Keratinocyte (primary cell): ENCODE results near the gene TRIM65. TPM values are rescaled to one million over a fixed set of nuclear protein-coding genes. Genes with fewer than 3 reads are reported as not detected.

ENCODE experiments used
- DNase-seq: peaks from one replicate; pipeline ENCODE4 v3.0.0-alpha.2; 2011; ENCODE audit warnings: low read depth, missing footprints, low spot score
- FAIRE-seq: peaks from 2 replicates; lab custom pipeline; 2011; peaks lifted over from hg19 to GRCh38; lab: Jason Lieb, UNC
- H2AFZ ChIP-seq: 2 replicates; pipeline ENCODE4 v1.6.0; 2012; ENCODE audit warnings: low read length, control low read depth, inconsistent platforms; ENCODE audit not compliant: control insufficient read depth
- H3K27ac ChIP-seq: 2 replicates; pipeline ENCODE4 v1.5.1; 2011; ENCODE audit warnings: low read length; ENCODE audit not compliant: control insufficient read depth, insufficient read depth
- H3K27me3 ChIP-seq: 3 replicates; pipeline ENCODE4 v1.6.0; 2011; ENCODE audit warnings: low read length; ENCODE audit not compliant: control insufficient read depth, insufficient read depth; ENCODE audit errors: extremely low read depth
- H3K36me3 ChIP-seq, 2 experiments: 2 replicates in 1 of 2; 3 replicates in 1 of 2; pipeline ENCODE4 v1.5.1; 2011; ENCODE audit warnings: low read length in 2 of 2, mild to moderate bottlenecking in 1 of 2; ENCODE audit not compliant: control insufficient read depth in 2 of 2, insufficient read depth in 2 of 2; ENCODE audit errors: extremely low read depth in 1 of 2
- H3K4me1 ChIP-seq: 3 replicates; pipeline ENCODE4 v1.5.1; 2011; ENCODE audit warnings: low read length; ENCODE audit not compliant: control insufficient read depth, insufficient read depth; ENCODE audit errors: extremely low read depth
- H3K4me2 ChIP-seq: 3 replicates; pipeline ENCODE4 v1.6.0; 2011; ENCODE audit warnings: low read depth, low read length; ENCODE audit not compliant: control insufficient read depth, insufficient read depth; ENCODE audit errors: extremely low read depth
- H3K4me3 ChIP-seq, 3 experiments: fragments of 200-600 bp in 1 of 3; sonication (generic) in 1 of 3; 2 replicates in 2 of 3; 3 replicates in 1 of 3; pipeline ENCODE4 v1.5.1; 2011 to 2016; ENCODE audit warnings: low read length in 3 of 3, mild to moderate bottlenecking in 3 of 3, control low read depth in 2 of 3, inconsistent platforms in 1 of 3, low read depth in 1 of 3, mixed read lengths in 1 of 3, mixed run types in 1 of 3, moderate library complexity in 1 of 3; ENCODE audit not compliant: control insufficient read depth in 2 of 3, insufficient read depth in 2 of 3; ENCODE audit errors: extremely low read depth in 1 of 3
- H3K79me2 ChIP-seq: 2 replicates; pipeline ENCODE4 v1.6.0; 2012; ENCODE audit warnings: low read length; ENCODE audit not compliant: control insufficient read depth, insufficient read depth
- H3K9ac ChIP-seq: 3 replicates; pipeline ENCODE4 v1.6.0; 2011; ENCODE audit warnings: low read length; ENCODE audit not compliant: control insufficient read depth, insufficient read depth; ENCODE audit errors: extremely low read depth
- H3K9me1 ChIP-seq: 3 replicates; pipeline ENCODE4 v1.6.0; 2011; ENCODE audit warnings: low read length; ENCODE audit not compliant: control insufficient read depth, insufficient read depth; ENCODE audit errors: extremely low read depth
- H3K9me3 ChIP-seq: 2 replicates; pipeline ENCODE4 v1.5.1; 2012; ENCODE audit warnings: low read depth, low read length; ENCODE audit not compliant: control insufficient read depth
- H4K20me1 ChIP-seq: 3 replicates; pipeline ENCODE4 v1.6.0; 2011; ENCODE audit warnings: low read length; ENCODE audit not compliant: control insufficient read depth, insufficient read depth; ENCODE audit errors: extremely low read depth
- CTCF ChIP-seq, 3 experiments: IDR thresholded peaks in 1 of 3; conservative IDR thresholded peaks in 1 of 3; optimal IDR thresholded peaks in 1 of 3; 2 replicates in 2 of 3; 3 replicates in 1 of 3; pipeline versions ENCODE3 to v1.5.1; 2011; ENCODE audit warnings: low read length in 3 of 3, mild to moderate bottlenecking in 3 of 3, moderate library complexity in 2 of 3, control low read depth in 1 of 3, inconsistent platforms in 1 of 3; ENCODE audit not compliant: insufficient read depth in 2 of 3; ENCODE audit errors: extremely low read depth in 1 of 3
- EZH2 ChIP-seq: IDR thresholded peaks from one replicate; pipeline ENCODE4 v1.6.1; 2012; ENCODE audit warnings: inconsistent platforms, mild to moderate bottlenecking, low read length, moderate library complexity
- dilution Hi-C: fragments of 300-500 bp; cut with MboI; formaldehyde crosslinking; loops from one replicate; pipeline ENCODE4 v1.7.0; 2020; ENCODE audit warnings: low sequenced_read_pairs; ENCODE audit not compliant: extremely low pct_ligation_motif_present
- polyA plus RNA-seq, 5 experiments: library from polyadenylated mRNA; depleted of rRNA in 3 of 5; stranded (reverse) in 3 of 5; stranded (forward) in 1 of 5; unstranded in 1 of 5; fragments of >200 nt; gene quantifications; 1 replicate in 1 of 5; 2 replicates in 3 of 5; 3 replicates in 1 of 5; pipeline versions ENCODE4 v1.2.1 to v1.2.3, GENCODE V29; 2011 to 2012; ENCODE audit warnings: missing spikeins in 2 of 5, low read depth in 1 of 5, low replicate concordance in 1 of 5

The TRIM65 gene
- polyA plus RNA-seq, 1 donor (not counting 4 experiments of a cell fraction or from before 2014, with no cell fraction given): 7.8 TPM

DNA sequence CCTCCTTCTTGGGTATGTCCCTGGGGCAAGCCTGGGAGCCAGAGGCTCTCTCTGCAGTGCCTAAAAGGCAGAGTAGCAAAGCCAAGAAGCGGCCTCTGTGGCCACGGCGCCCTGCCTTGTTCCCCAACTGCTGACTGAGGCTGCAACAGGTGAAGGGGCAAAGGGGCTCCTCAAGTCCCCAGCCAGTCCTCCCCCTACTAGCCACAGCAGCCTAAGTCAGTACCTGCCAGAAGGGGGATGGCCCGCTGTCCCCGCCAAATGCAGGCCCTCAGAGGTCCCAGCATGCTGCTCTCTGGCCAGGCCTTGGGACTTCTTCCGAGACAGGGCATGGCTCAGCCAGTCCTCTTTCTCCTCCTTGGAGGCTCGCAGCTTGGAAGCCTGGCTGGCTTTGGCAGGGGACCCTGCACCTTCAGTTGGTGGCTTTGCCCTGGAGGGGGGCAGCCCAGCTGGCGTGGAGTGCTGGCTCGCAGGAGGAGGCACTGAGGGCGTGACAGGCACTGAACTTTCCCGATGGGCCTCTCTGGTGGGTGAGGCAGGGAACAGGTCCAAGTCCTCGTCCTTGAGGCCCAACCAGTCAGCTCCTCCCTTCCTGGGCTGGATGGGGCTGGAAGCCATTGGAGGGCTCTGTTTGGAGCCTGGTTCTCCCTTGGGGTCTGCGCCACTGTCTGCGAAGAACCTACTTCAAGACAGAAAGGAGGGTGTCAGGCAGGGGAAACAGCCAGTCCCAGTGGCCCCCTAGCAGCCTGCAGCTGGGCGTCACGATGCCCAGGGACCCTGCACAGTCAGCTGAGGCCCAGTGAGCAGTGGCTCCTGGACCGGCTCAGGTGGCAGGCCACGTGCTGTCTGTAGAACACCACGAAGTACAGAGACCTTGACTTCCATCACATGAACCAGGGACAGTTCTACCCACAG lies 26.5 kb upstream of the TRIM65 start:
- Histone ChIP-seq H3K9me1 (no peaks in the 10 kb centered on the region), H3K27me3 (no peaks in the 10 kb centered on the region), H3K79me2 (no peaks in the 10 kb centered on the region), H3K9ac (no peak overlapping the region), H3K4me1 (peaks cover 15% of the 10 kb centered on the region), H3K9me3 (no peaks in the 10 kb centered on the region), H3K27ac (no peak overlapping the region), H3K4me2 (no peak overlapping the region), H2AFZ (no peak overlapping the region), H4K20me1 (no peaks in the 10 kb centered on the region), H3K4me3 (no peak overlapping the region), H3K36me3 (peaks cover 0 to 1% of the 10 kb centered on the region in 2 experiments)
- TF ChIP-seq EZH2: no peak
- no peak for TF ChIP-seq CTCF (optimal IDR thresholded peaks at IDR 0.05 in 1 of 3, IDR thresholded peaks at IDR 0.05 in 1 of 3, conservative IDR thresholded peaks at IDR 0.05 in 1 of 3; ENCODE audit: extremely low read depth in 1 of 3, insufficient read depth in 2 of 3, low read length in 3 of 3)
- FAIRE-seq: no peak
- dilution Hi-C loops: no loop called here
- DNase-seq: no peak

DNA sequence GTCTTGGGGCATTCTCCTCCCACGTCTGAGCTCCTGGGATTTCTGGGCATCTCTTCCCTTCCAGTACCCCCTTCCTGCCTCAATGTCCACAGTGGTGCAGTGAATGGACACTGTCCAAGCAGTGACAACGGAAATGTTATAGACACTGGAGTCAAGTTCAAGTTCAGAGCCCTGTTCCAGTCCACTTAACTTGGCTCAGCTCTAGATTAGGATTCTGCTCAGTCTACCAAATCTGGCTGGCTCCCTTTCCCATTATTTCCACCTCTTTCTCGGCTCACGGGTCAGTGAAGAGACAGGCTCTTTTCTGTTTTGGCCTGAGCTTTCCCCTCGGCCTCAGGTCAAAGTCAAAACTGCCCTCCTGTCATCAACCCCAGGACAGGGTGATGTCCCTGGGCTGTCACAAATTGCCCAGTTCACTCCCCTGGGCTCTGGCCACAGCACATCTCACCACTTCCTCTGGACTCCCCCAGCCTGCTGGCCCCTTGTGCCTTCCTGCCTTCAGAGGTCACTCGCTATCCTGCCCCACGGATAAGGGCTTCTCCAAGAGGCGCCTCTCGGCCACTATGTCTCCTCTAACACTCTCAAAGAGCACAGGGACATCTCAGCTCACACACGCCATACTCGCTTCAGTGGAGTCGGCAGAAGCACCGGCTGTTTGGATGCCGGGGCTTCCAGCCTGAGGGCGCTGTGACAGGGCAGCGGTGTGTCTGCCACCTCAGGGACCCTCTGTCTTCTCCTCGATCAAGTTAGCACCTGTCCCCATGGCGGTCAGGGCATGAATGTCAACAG lies 25.6 kb upstream of the TRIM65 start:
- Histone ChIP-seq H3K79me2 (no peaks in the 10 kb centered on the region), H2AFZ (no peak overlapping the region), H3K4me2 (no peak overlapping the region), H3K4me1 (peaks cover 7% of the 10 kb centered on the region), H3K27ac (no peak overlapping the region), H3K36me3 (peaks cover 0 to 1% of the 10 kb centered on the region in 2 experiments), H3K9ac (no peak overlapping the region), H3K4me3 (no peak overlapping the region), H4K20me1 (no peaks in the 10 kb centered on the region), H3K9me3 (no peaks in the 10 kb centered on the region), H3K27me3 (no peaks in the 10 kb centered on the region), H3K9me1 (no peaks in the 10 kb centered on the region)
- TF ChIP-seq CTCF (optimal IDR thresholded peaks at IDR 0.05 in 1 of 3, IDR thresholded peaks at IDR 0.05 in 1 of 3, conservative IDR thresholded peaks at IDR 0.05 in 1 of 3; ENCODE audit: extremely low read depth in 1 of 3, insufficient read depth in 2 of 3, low read length in 3 of 3): no peak
- TF ChIP-seq EZH2: no peak
- FAIRE-seq (no peak), DNase-seq (no peak)
- dilution Hi-C loops: no loop called here
